ENCODE results near the gene MFF. TPM values are rescaled to one million over a fixed set of nuclear protein-coding genes. Genes with fewer than 3 reads are reported as not detected.
"Not testable (repeated sequence)": the region's sequence is repeated elsewhere in the genome, so short reads cannot be mapped to it uniquely, and the experiment has no call there.

The MFF gene
- total RNA-seq, 1 donor from 2014 or later: 70.8 TPM

DNA sequence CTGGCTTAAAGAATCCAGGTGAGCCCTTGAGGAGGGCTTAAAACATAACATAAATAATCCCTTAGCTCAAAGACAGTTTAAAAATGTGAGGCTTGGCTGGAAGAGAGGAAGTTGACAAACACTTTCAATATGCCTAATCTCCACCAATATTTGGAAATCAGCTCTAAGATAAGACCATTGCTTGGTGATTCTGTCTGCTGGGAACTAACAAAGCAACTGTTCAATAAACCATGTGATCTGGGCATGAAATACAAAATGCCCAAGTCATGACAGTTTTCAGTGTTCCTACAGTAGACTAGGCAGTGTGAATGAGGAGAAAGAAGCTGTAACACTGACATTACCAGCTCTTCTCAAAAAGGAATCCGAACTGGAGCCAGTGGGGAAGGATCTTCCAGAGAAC is 10.7 kb downstream of the MFF start:
- no peak for DNase-seq (ENCODE audit: low spot score)

DNA sequence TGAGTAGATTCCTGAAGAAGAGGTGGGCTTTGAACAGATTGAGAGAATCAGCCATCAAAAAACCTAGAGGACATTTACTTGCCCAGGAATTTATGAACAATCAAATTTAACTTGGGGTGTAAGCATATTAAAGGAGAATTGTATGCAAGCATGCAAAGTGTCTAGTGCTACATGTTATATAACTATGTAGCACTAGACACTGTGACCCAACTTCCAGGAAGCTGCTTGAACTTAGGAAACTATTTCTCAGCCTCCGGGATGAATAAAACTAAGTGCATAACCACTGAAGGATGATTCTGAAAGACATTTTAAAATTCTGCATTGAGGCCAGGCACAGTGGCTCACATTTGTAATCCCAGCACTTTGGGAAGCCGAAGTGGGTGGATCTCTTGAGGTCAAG is 12.4 kb downstream of the MFF start:
- DNase-seq (ENCODE audit: low spot score): no peak

DNA sequence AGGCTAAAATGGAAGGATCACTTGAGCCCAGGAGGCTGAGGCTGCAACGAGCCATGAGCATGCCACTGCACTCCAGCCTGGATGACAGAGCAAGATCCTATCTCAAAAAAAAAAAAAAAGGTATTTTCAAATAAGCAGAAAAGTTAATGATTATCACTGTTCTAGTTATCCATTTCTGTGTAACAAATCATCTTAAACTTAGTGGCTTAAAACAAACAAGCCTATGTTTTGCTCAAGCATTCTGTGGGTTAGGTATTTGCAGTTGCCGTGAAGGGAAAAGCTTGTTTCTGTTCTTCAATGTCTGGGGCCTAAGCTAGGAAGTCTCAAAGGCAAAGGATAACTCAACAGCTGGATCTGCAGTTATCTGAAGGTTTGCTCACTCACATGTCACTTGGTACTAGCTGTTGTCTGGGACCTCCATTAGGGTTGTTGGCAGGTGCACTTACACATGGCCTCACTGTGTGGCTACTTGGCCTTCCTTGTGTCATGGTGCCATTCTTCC is 14.1 kb downstream of the MFF start:
- DNase-seq (ENCODE audit: low spot score): no peak

DNA sequence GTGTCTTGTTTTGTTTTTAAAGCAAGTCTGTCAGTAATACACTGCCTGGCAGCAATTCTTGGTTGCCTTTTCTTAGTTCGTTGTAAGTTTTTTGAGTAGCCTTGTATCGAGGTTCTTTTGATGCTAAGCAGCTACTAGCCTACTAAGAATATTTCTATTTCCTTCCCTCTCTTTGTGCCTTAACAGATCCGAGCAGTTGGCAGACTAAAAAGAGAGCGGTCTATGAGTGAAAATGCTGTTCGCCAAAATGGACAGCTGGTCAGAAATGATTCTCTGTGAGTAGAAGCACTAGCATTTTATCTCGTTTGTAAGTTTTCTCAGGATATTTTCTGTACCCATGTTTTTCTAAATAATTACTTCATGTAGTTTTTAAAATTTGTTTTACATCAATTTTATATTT is 15.1 kb downstream of the MFF start:
- DNase-seq (ENCODE audit: low spot score): no peak

DNA sequence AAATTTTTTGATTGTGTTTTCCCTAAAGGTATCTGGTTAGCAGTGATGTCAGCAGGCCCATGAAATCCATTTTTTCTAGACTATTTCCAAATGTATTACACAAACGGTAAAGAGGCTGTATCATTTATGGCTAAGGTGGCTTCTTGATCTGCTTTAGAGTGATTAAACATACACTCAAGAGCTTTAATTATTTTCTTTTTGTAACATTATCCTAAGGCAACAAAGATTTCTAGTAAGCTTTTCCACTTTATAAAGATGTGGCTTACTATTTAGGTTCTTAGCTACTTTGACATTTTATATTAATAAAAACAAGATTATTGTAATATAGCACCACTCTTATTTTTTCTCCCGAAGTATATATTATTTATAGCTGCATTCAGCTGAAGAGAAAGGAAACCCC is 16.5 kb downstream of the MFF start:
- no peak for DNase-seq (ENCODE audit: low spot score)

DNA sequence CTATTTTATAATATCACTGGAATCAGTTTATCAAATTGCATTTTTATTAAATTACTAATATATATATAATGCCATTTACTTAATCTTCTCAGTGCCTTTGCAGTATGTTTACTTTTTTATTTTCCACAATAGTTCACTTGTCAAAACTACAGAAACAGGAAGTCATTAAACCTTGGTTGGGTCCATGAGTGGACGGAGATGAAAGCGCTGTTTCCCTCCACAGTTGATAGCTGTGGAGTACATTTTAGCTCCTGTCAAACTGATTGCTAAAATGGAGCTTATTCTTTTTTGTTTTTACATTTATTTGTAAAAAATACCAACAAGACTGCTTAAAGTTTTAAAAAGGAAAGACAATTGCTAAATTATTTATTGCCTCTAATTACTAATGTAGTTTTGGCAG is 19.2 kb downstream of the MFF start:
- no peak for DNase-seq (ENCODE audit: low spot score)

DNA sequence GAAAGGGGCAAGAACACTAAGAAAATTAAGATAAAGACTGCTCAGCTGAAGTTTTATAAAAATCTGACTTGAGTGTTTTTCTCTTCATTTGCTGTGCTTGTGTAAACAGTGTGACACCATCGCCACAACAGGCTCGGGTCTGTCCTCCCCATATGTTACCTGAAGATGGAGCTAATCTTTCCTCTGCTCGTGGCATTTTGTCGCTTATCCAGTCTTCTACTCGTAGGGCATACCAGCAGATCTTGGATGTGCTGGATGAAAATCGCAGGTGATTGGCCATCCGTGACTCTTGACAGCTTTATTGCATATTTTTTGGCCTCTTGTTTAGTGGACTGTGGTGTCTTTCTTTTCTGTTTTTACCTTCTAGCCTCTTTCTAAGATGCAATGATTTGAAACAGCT is 22.1 kb downstream of the MFF start:
- no peak for DNase-seq (ENCODE audit: low spot score)

DNA sequence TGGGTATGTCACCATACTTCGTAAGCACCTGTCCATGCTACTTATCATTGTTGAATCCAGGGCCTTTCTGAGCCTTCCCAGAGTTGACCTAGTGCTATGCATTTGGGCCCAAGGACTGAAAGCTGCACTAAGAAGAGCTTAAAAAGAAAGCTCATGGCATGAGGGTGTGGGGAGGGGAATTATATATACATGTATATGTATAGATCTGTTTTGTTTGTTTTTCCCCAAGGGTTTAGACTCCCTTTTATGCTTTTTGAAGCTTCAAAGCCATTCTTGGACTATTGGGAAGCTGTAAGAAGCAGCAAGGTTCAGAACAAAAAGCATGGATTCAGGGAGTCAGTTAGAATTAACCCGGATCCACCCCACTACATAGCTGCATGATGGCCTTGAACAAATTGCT is 23.3 kb downstream of the MFF start:
- DNase-seq (ENCODE audit: low spot score): no peak

DNA sequence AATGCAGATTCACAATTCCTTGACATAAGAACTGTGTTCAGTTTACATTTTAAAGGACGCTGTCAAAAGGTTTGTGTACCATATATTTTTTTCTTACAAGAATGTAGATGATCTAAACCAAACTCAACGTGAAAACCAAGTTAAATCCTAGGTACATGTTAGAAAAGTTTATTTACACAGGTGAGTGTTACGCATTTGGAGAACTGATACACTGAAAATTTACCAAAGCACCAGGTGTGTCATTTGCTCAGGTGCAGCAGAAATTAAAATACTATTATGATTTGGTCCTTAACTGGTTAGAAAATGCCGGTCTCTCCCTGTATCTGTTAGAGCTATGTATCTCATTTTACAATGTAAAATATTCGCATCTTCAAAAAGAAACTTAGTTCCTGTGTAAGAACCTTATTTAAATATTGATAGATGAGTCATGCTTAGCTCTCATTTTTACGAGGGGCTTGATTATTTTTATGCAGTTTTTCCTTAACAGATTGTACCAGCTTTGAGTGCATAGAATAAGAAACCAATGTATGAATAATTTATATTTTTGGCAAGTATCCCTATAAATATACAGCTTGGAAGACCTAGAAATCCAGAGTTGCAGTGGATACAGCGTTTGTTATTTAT is 25.1 kb downstream of the MFF start:
- no peak for DNase-seq (ENCODE audit: low spot score)

DNA sequence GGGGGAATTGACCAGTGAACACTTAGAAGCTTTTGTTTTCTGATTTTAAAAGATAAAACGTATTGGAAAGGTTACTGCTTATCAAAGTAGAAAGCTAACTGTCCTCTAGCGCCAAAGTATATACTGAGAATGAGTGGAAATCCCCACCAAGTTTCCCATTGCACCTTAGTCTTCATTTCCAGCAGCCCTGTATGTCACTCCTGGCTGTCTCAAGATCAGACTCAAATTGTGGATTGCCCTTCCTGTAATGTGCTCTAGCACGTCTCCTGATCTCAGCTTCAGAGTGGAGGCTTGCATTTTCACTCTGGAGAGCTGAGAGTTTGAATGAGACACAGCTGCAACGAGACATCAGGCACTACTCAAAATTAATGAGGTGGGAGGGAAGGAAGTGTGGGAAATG is 26.6 kb downstream of the MFF start:
- no peak for DNase-seq (ENCODE audit: low spot score)

DNA sequence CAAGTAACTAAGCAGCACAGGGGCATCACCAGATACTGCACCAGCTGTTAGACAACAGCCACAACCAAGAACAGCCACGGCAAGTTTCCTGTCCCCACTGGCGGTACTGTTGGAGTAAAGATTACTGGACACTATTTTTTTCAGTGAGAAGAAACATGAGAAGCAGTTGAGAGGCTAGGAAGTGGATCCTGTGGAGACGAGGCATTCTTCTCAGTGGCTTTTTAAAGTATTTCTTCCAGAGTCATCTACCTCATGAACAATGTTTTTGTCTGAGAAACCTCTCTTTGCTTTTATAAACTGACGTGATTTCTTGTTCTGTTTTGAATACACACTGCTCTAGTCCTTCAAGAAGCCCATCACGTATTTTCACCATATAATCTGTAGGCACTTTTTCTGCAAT is 35.3 kb downstream of the MFF start:
- no peak for DNase-seq (ENCODE audit: low spot score)

DNA sequence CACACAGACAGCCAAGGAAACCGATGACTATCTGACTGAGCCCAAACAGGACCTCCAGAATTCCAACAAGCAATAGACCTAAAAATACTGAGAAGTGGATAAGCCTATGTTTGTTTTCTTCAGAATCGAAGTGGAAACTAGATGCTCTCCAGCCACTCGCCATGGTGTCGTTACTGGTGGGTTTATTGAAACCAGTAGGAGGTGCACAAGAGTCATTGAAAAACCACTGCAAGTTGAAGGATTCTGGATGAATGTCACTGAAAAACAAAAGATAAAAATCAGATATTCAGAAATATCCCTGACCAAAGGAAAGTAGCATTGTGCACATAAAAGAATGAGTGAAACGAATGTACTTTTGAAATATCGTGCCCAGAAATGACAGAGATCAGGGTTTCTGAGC is 38.7 kb downstream of the MFF start:
- no peak for DNase-seq (ENCODE audit: low spot score)

DNA sequence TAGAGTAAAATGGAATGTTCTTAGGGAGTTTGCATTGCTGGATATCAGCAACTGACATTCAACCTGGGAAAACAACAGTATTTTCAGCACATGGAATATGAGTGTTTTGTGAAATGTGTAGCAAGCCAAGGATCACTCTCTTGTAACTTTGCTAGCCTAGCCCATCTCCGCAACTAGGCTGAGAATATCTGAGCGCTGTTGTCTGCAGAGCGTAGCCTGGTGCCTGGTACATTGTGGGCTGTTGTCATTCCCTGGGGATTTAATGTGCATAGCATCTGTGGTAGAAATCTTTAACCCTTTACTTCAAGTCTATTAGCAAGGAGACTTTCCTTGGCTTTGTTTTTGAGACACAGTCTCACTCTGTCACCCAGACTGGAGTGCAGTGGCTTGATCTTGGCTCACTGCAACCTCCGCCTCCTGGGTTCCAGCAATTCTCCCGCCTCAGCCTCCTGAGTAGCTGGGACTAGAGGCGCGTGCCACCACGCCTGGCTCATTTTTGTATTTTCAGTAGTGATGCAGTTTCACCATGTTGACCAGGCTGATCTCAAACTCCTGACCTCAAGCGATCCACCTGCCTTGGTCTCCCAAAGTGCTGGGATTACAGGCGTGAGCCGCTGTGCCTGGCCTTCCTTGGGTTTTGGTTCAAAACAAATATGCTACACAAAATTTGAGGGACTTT is 39.7 kb downstream of the MFF start:
- DNase-seq (ENCODE audit: low spot score): not testable (repeated sequence)

DNA sequence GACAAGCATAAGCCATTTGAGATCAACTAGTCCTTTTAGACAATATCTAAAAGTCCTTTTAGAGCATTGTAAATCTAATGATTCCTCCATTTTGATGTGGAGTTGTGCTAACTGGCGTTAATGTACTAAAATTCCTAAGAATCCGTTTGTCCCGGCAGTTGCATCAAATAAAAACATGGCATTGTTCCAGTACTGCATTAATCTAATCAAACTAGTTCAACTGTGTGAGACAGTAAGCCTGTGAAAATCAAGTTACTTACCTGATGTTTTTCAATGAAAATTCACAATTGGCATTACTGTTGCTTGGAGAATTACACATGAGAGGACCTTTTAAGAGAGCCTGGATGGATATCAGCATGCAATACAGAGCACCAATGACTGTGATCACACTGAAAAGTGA is 40.8 kb downstream of the MFF start:
- DNase-seq (ENCODE audit: low spot score): no peak

DNA sequence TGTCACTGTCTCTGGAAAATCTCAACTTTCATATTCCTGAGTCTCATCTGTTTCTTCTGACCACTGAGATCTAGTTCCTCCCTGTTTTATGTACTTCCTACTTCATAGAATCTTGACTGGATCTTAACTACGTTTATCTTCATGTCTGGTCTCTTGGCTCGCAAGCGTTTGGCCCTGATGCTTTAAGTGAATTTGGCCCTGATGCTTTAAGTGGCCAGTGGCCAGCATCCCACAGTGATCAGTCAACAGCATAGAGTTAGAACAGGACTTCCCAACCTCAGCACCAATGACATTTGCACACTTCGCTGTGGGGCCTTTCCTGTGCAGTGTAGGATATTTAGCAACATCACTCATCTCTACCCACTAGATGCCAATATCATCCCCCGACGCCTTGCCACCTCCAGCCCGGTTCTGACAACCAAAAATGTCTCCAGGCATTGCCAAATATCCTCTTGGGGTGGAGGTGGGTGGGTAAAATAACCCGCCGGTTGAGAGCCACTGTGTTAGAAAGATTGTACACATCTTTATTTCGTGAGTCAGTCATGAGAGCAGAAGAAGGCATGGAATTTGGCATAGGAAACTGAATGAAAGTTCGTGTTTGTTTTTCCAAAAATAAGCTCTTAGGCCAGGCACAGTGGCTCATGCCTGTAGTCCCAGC is 41.8 kb downstream of the MFF start:
- DNase-seq (ENCODE audit: low spot score): no peak

DNA sequence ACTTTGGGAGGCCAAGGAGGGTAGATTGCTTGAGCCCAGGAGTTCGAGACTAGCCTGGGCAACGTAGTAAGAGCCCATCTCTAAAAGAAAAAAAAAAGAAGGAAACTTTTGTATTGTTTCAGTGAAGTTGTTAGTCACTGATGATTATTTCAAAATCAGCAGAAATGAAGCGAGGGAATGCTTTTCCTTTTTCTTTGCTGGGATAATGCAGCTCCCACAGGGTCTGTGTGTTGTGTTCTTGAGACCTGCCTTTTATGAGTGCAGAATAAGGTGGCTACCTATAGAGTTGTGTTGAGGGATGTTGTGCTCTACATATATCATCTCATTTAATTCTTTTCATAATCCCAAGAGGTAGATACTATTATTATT is 42.4 kb downstream of the MFF start:
- DNase-seq (ENCODE audit: low spot score): no peak

DNA sequence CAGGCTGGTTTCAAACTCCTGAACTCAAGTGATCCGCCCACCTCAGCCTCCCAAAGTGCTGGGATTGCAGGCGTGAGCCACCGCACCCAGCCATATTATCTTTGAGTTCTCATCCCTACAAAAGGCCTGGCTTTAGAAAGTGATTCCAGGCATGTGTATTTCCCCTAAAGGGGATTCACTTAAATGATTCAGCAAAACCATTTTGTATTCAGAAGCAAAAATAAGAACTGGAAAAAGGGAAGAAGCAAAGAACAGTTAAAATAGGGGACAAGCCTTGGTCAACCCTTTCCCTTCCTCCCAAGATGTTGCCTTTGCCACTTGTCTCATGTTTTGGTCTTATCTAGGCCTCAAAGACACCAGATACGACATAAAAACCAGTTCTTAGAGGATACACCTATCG is 43.5 kb downstream of the MFF start:
- no peak for DNase-seq (ENCODE audit: low spot score)

DNA sequence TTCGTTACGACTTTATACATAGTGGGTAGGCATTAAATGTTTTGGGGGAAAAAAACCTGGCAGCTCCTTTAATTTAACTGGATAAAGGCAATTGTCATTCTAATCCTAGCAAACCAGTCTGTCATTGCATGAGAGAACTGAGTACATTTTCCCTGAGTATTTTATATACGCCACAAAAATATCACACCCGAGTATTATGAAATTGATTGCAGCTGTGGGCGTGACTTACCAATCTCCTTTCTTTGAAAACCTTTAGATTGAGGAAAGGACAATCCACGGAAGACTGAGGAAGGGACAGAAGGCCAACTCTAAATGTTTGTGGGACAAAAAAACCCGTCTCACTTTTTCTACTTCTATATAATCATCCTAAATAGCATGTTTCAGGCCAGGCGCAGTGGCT is 45.0 kb downstream of the MFF start:
- DNase-seq (ENCODE audit: low spot score): no peak

DNA sequence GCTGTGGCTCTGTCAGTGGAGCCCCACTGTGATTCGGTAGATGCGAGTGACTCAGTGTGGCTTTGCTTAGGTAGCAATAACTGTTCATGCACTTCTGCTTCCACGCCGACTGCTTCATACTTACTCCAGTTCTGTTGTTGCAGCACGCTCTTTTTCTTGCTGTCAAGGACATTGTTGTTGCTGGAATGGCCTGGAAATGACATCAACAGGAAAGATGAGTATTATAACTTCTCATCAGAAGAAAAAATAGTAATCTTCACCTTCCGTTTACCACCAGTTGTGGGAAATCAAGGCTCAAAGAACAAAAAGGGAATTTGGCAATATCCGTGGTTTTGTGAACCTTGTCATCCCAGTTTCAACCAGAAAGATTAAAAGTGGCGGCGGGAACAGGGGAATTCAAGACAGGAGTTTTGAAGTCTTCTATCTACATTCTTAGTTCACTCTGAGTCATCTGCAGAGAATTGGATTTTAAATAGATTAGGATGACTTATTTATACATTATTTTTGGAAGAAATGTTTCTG is 45.8 kb downstream of the MFF start:
- peak; percentile 22 for DNase-seq (ENCODE audit: low spot score)

DNA sequence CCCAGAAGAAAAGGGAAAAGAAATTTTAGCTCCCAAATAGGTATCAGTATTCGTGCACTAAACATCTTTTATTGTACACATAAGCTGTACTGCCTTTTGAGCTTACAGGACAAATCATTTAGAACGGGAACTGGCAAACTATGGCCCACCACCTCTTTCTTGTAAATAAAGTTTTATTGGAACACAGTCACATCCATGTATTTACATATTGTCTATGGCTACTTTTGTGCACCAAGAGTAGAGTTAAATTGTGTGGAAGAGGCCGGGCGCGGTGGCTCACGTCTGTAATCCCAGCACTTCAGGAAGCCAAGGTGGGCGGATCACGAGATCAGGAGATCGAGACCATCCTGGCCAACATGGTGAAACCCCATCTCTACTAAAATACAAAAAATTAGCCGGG is 48.3 kb downstream of the MFF start:
- no peak for DNase-seq (ENCODE audit: low spot score)

DNA sequence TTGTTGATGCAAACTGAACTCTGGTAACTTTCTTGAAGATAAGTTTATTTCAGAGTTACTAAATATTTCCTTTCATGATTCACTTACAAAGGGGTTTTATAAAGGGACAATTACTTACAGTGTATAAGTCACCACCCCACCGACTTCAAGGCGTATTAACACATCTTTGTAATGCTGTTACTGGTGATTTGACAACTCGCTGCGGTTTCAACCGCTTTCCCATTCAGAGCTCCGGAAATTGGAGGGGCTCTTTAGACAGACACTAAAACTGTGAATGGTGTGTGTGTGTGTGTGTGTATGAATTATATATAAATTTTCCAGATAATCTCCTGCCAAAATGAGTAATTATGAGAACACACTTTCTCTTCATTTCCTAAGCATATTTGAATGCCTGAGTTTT is 49.1 kb downstream of the MFF start:
- no peak for DNase-seq (ENCODE audit: low spot score)

DNA sequence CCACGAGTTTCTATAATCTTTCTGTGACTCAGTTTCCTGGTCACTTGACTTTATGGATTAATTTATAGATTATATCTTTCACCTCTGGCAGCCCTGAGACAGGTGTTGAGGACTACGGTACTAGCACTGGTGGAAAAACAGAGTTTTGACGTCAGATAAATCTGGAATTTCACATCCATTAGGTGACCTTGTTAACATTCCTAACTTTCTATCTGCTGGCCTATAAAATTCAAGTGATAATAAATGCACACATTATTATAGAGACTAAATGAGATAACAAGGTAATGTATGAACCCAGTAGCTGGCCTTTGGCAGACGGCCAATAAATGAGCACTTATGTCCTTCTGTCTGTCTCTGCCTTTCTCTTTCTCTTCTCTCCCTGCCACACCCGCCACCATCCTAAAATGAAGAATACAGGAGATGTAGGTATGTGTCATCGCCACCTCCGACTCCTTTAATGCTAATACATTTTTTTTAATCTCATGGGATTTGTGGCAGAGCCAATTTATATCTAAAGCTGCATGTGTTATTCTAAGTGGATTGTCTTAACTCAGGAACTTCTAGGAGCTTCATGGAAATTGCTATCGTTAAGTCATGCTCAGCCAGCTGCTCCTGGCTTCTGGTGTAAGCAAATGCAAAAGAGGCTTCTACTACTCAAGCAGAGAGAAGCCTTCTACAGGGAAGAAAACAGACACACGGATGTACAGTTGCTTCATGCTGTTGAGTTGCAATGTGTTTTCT is 51.8 kb downstream of the MFF start:
- no peak for DNase-seq (ENCODE audit: low spot score)

All from mucosa of gallbladder (tissue), 1 donor.